Osteocyte (in vitro differentiated cells): ENCODE results near the gene FLNC. TPM values are rescaled to one million over a fixed set of nuclear protein-coding genes. Genes with fewer than 3 reads are reported as not detected.

Experiments used
- DNase-seq: peaks from one replicate; pipeline ENCODE4 v3.0.0; 2021; ENCODE audit warnings: mixed read lengths; ENCODE audit not compliant: unreplicated experiment; ENCODE audit errors: extremely low spot score
- H3K27ac Mint-ChIP-seq: one replicate; pipeline ENCODE4 v1.8.0; 2021; ENCODE audit warnings: mild to moderate bottlenecking, mixed read lengths; ENCODE audit not compliant: unreplicated experiment
- H3K27me3 Mint-ChIP-seq: one replicate; pipeline ENCODE4 v1.8.0; 2021; ENCODE audit warnings: mixed read lengths; ENCODE audit not compliant: unreplicated experiment
- H3K36me3 Mint-ChIP-seq: one replicate; pipeline ENCODE4 v1.8.0; 2021; ENCODE audit warnings: mixed read lengths; ENCODE audit not compliant: unreplicated experiment
- H3K4me1 Mint-ChIP-seq: one replicate; pipeline ENCODE4 v1.8.0; 2021; ENCODE audit warnings: mixed read lengths; ENCODE audit not compliant: unreplicated experiment
- H3K4me3 Mint-ChIP-seq: one replicate; pipeline ENCODE4 v1.8.0; 2021; ENCODE audit warnings: mild to moderate bottlenecking, moderate library complexity, mixed read lengths; ENCODE audit not compliant: unreplicated experiment
- H3K9me3 Mint-ChIP-seq: one replicate; pipeline ENCODE4 v1.8.0; 2021; ENCODE audit warnings: mixed read lengths; ENCODE audit not compliant: unreplicated experiment
- total RNA-seq: library from RNA; stranded (reverse); gene quantifications from 2 replicates; pipeline ENCODE4 v1.2.1, GENCODE V29; 2021
- TF ChIP-seq, protein P1 (sequence below): fragments of 200-600 bp; sonication (generic); IDR thresholded peaks from 2 replicates; pipeline ENCODE4 v1.5.0; 2021; ENCODE audit warnings: antibody characterized with exemption, mild to moderate bottlenecking, moderate library complexity

The FLNC gene
- total RNA-seq, 1 donor from 2014 or later = 26.9 TPM

DNA sequence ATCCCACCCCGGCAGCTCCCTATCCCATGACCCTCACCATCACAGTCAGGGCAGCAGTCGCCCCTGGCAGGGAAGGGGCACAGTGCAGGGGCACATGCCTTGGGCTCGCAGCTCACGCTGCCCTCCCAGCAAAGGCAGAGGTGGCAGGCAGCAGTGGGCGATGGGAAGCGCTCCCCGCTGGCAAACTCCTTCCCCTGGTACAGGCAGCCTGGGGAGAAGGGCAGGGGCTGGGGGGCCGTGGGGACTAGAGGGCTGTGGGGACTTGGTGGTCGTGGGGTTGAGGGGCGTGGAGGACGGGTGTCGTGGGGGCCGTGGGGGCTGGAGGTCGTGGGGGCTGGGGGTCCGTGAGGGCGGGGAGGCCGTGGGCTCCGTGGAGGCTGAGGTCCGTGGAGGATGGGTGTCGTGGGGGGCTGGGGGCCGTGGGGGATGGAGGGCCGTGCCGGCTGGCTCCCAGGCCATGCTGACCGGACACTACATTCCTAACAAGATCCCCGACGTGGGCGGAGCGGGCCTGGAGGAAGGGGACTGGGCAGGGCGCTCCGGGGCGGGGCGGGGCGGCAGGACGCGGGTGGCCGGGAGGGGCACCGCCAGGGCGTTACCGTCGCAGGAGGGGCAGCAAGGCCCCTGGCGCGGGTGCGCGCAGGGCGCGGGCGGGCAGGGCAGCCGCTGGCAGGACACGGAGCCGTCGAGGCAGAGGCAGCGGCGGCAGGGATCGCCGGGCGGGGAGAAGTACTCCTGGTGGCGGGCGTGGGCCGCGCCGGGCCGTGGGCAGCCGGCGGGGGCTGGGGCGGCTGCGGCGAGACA, 60.3 kb downstream of the FLNC start:
- no peak overlapping the region for H3K4me3 Mint-ChIP-seq
- no peak overlapping the region for H3K27ac Mint-ChIP-seq
- DNase-seq = no peak
- no peaks in the 10 kb centered on the region for H3K36me3 Mint-ChIP-seq
- H3K27me3 Mint-ChIP-seq = no peaks in the 10 kb centered on the region
- no peaks in the 10 kb centered on the region for H3K9me3 Mint-ChIP-seq
- TF ChIP-seq, protein P1, sequence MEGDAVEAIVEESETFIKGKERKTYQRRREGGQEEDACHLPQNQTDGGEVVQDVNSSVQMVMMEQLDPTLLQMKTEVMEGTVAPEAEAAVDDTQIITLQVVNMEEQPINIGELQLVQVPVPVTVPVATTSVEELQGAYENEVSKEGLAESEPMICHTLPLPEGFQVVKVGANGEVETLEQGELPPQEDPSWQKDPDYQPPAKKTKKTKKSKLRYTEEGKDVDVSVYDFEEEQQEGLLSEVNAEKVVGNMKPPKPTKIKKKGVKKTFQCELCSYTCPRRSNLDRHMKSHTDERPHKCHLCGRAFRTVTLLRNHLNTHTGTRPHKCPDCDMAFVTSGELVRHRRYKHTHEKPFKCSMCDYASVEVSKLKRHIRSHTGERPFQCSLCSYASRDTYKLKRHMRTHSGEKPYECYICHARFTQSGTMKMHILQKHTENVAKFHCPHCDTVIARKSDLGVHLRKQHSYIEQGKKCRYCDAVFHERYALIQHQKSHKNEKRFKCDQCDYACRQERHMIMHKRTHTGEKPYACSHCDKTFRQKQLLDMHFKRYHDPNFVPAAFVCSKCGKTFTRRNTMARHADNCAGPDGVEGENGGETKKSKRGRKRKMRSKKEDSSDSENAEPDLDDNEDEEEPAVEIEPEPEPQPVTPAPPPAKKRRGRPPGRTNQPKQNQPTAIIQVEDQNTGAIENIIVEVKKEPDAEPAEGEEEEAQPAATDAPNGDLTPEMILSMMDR = no peak
- peaks cover 3% of the 10 kb centered on the region for H3K4me1 Mint-ChIP-seq

- DNase-seq = no peak
- Mint-ChIP-seq H3K27me3 (no peaks in the 10 kb centered on the region), H3K27ac (no peak overlapping the region), H3K9me3 (no peaks in the 10 kb centered on the region), H3K4me3 (no peak overlapping the region), H3K4me1 (peaks cover 3% of the 10 kb centered on the region), H3K36me3 (no peaks in the 10 kb centered on the region)
- TF ChIP-seq, protein P1 = no peak
Measured at GRCh38 chr7:128891110-128891941, 61.1 kb downstream of the FLNC start.

GRCh38 chr7:128891942-128892269, 61.7 kb downstream of the FLNC start:
- Mint-ChIP-seq H3K27me3 (peaks cover 2% of the 10 kb centered on the region), H3K36me3 (no peaks in the 10 kb centered on the region)

DNA sequence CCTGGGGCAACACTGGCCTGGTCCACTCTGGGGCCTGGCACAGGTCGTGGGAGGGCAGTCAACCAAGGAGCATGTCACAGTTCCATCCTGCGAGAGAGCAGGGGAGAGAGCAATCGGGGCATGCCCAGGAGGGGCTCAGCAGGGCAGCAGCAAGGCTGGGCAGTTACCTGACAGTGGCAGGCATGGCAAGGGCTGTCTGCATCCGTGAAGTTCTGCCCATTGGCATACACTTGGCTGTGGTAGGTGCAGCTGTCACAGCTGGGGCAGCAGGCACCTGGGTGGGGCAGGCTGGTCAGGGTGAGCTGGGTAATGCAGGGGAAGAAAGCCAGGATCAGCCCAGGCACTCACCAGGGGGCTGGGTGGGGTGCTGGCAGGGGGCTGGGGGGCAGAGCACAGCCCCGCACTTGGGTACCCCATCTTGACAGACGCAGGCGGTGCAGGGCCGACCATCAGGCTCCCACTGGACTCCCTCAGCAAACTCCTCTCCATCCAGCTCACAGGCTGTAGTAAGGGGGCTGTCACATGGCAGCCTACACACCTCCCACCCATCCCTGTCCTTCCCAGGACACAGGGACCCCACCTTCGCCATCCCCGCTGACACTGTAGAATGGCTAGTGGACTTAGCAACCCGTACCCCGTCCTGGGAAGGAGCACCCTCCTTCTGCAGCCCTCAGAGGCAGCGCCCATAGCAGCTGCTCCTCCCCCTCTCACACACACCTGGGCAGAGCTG, 62.5 kb downstream of the FLNC start:
- peaks cover 3% of the 10 kb centered on the region for H3K4me1 Mint-ChIP-seq
- H3K36me3 Mint-ChIP-seq = no peaks in the 10 kb centered on the region
- no peaks in the 10 kb centered on the region for H3K9me3 Mint-ChIP-seq
- H3K4me3 Mint-ChIP-seq = no peak overlapping the region
- no peak for DNase-seq
- TF ChIP-seq, protein P1 = no peak
- no peak overlapping the region for H3K27ac Mint-ChIP-seq
- peaks cover 3% of the 10 kb centered on the region for H3K27me3 Mint-ChIP-seq

More at GRCh38 chr7:128891942-128892269, 61.7 kb downstream of the FLNC start:
- H3K4me1 Mint-ChIP-seq = peaks cover 3% of the 10 kb centered on the region
- H3K4me3 Mint-ChIP-seq = no peak overlapping the region
- H3K27ac Mint-ChIP-seq = no peak overlapping the region
- no peaks in the 10 kb centered on the region for H3K9me3 Mint-ChIP-seq
- TF ChIP-seq, protein P1 = no peak
- no peak for DNase-seq
